MM.1S (cell line): ENCODE measurements around the gene ST3GAL4.

Experiments used
- DNase-seq: peaks from one replicate; pipeline ENCODE4 v3.0.0-alpha.2; 2015
- H2AFZ ChIP-seq: fragments of 300-600 bp; sonication (generic); 2 replicates; pipeline ENCODE4 v1.6.0; 2016; ENCODE audit warnings: antibody characterized with exemption, low read length
- H3F3A ChIP-seq: fragments of 300-600 bp; sonication (generic); 2 replicates; pipeline ENCODE4 v1.6.1; 2016; ENCODE audit warnings: mild to moderate bottlenecking, antibody characterized with exemption, low read length, moderate library complexity, mixed read lengths; ENCODE audit not compliant: insufficient read depth
- H3K27ac ChIP-seq: fragments of 300-600 bp; sonication (generic); 2 replicates; pipeline ENCODE4 v1.5.1; 2016; ENCODE audit warnings: mild to moderate bottlenecking, low read length
- H3K27me3 ChIP-seq: fragments of 300-600 bp; sonication (generic); replicated peaks from 2 replicates; pipeline ENCODE4 v1.6.0; 2016; ENCODE audit warnings: low read length; ENCODE audit not compliant: insufficient read depth
- H3K36me3 ChIP-seq: fragments of 300-600 bp; sonication (generic); replicated peaks from 2 replicates; pipeline ENCODE4 v1.6.1; 2016; ENCODE audit warnings: mild to moderate bottlenecking, low read length, mixed read lengths; ENCODE audit not compliant: insufficient read depth
- H3K4me1 ChIP-seq: fragments of 300-600 bp; sonication (generic); 2 replicates; pipeline ENCODE4 v1.6.1; 2016; ENCODE audit warnings: low read length, mixed read lengths
- H3K4me2 ChIP-seq: fragments of 300-600 bp; sonication (generic); 2 replicates; pipeline ENCODE4 v1.6.0; 2016; ENCODE audit warnings: low read depth, low read length
- H3K4me3 ChIP-seq: fragments of 300-600 bp; sonication (generic); 2 replicates; pipeline ENCODE4 v1.5.1; 2016; ENCODE audit warnings: low read length, mixed read lengths
- H3K79me2 ChIP-seq: fragments of 300-600 bp; sonication (generic); 2 replicates; pipeline ENCODE4 v1.6.1; 2016; ENCODE audit warnings: mixed run types, low read length, mixed read lengths
- H3K9ac ChIP-seq: fragments of 300-600 bp; sonication (generic); 2 replicates; pipeline ENCODE4 v1.6.1; 2016; ENCODE audit warnings: low read length, mixed read lengths
- H3K9me2 ChIP-seq: fragments of 300-600 bp; sonication (generic); replicated peaks from 2 replicates; pipeline ENCODE4 v1.6.1; 2016; ENCODE audit warnings: mild to moderate bottlenecking, low read length, mixed read lengths; ENCODE audit not compliant: insufficient read depth
- H3K9me3 ChIP-seq: fragments of 300-600 bp; sonication (generic); replicated peaks from 2 replicates; pipeline ENCODE4 v1.6.1; 2016; ENCODE audit warnings: mild to moderate bottlenecking, low read length, mixed read lengths; ENCODE audit not compliant: insufficient read depth
- H4K20me1 ChIP-seq: fragments of 300-600 bp; sonication (generic); 2 replicates; pipeline ENCODE4 v1.6.1; 2016; ENCODE audit warnings: mild to moderate bottlenecking, low read length, moderate library complexity, mixed read lengths; ENCODE audit not compliant: insufficient read depth
- EZH2 ChIP-seq: fragments of 300-600 bp; sonication (generic); optimal IDR thresholded peaks from 2 replicates; pipeline ENCODE3; 2017; ENCODE audit warnings: low read depth, mild to moderate bottlenecking, antibody characterized with exemption, low read length, mixed read lengths
- EZH2phosphoT487 ChIP-seq: fragments of 300-600 bp; sonication (generic); IDR thresholded peaks from 2 replicates; pipeline ENCODE4 v1.6.1; 2018; ENCODE audit warnings: antibody characterized with exemption, low read length
- TF ChIP-seq, protein P1 (sequence below): fragments of 300-600 bp; sonication (generic); IDR thresholded peaks from 2 replicates; pipeline ENCODE4 v1.5.1; 2016; ENCODE audit warnings: antibody characterized with exemption, low read length, mixed read lengths

The ST3GAL4 gene

DNA sequence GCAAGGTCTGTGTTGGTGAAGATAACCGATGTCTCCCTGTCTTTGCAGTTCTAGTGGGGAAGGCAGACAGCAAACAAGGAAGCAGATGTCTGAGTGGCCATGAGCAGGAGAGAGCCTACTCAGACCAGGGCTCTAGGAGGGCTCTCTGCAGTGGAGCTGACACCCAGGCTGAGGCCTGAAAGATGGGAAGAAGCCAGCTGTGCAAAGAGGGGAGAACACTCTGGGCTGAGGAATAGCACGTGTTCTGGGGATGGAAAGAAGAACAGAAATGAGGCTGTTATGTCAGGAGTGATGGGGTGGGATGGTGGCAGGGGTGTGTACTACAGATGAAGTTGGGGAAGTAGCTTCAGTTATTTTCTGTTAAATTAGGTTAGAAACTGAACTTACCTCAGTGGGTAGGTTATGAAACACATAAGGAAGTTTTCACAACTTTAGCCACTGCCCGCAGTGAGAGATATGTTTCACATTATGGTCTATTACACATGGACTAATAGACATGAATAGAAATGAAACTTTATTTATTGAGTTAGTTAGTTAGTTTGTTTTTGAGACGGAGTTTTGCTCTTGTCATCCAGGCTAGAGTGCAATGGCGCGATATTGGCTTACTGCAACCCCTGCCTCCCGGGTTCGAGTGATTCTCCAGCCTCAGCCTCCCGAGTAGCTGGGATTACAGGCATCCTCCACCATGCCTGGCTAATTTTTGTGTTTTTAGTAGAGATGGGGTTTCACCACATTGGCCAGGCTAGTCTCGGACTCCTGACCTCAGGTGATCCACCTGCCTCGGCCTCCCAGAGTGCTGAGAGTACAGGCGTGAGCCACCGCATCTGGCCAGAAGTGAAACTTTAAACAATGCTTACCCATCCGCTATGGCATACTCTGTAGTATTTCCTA is 43.8 kb upstream of the ST3GAL4 start:
- H4K20me1 ChIP-seq = no peaks in the 10 kb centered on the region
- peak overlapping the region; percentile 25 for H3K9ac ChIP-seq
- no peaks in the 10 kb centered on the region for H3K9me3 ChIP-seq
- H3K4me2 ChIP-seq = peak overlapping the region; percentile 43
- peaks cover 56% of the 10 kb centered on the region for H3F3A ChIP-seq
- H2AFZ ChIP-seq = no peak overlapping the region
- H3K36me3 ChIP-seq = 0 out of 2 replicates have a peak, but pooled peaks cover 6% of the 10 kb centered on the region
- H3K4me3 ChIP-seq = no peak overlapping the region; the same call in 1 of the 2 replicates
- peak; percentile 84 for DNase-seq
- TF ChIP-seq, protein P1, sequence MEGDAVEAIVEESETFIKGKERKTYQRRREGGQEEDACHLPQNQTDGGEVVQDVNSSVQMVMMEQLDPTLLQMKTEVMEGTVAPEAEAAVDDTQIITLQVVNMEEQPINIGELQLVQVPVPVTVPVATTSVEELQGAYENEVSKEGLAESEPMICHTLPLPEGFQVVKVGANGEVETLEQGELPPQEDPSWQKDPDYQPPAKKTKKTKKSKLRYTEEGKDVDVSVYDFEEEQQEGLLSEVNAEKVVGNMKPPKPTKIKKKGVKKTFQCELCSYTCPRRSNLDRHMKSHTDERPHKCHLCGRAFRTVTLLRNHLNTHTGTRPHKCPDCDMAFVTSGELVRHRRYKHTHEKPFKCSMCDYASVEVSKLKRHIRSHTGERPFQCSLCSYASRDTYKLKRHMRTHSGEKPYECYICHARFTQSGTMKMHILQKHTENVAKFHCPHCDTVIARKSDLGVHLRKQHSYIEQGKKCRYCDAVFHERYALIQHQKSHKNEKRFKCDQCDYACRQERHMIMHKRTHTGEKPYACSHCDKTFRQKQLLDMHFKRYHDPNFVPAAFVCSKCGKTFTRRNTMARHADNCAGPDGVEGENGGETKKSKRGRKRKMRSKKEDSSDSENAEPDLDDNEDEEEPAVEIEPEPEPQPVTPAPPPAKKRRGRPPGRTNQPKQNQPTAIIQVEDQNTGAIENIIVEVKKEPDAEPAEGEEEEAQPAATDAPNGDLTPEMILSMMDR = peak; percentile 18; the same call in 1 of the 2 replicates
- no peak for TF ChIP-seq EZH2
- peak overlapping the region; percentile 76 for H3K27ac ChIP-seq
- peaks cover 70% of the 10 kb centered on the region for H3K79me2 ChIP-seq
- H3K4me1 ChIP-seq = peaks cover 57% of the 10 kb centered on the region
- H3K9me2 ChIP-seq = no peaks in the 10 kb centered on the region
- H3K27me3 ChIP-seq = no peaks in the 10 kb centered on the region

DNA sequence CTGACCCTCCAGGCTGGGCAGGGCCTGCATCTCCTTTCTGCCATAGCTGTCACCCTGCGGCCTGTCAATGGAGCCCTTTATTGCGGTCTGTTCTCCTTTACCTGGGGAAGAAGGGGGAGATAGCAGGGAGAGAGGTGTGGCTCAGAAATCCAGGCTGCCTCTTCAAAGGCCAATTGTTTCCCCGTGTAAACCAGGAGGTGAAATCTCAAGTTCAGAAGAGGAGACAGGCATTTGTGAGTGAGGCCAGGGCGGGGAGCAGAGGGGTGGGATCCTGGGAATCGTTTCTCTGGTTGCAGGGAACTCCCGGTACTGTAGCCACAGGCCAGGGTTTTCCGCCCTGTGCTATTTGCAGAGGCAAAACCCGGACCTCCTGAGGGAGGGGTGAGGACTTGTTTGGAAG is 42.5 kb upstream of the ST3GAL4 start:
- H2AFZ ChIP-seq = no peak overlapping the region
- H3K9ac ChIP-seq = no peak overlapping the region
- DNase-seq = no peak
- peaks cover 58% of the 10 kb centered on the region for H3F3A ChIP-seq
- H3K27me3 ChIP-seq = no peaks in the 10 kb centered on the region
- no peaks in the 10 kb centered on the region for H3K9me3 ChIP-seq
- H3K27ac ChIP-seq = peak overlapping the region; percentile 14; the same call in 1 of the 2 replicates
- peaks cover 67% of the 10 kb centered on the region for H3K79me2 ChIP-seq
- no peaks in the 10 kb centered on the region for H3K9me2 ChIP-seq
- H3K4me1 ChIP-seq = peaks cover 60% of the 10 kb centered on the region
- TF ChIP-seq, protein P1 = no peak
- TF ChIP-seq EZH2phosphoT487 = no peak
- TF ChIP-seq EZH2 = no peak
- peak overlapping the region; percentile 27; the same call in 1 of the 2 replicates for H3K4me2 ChIP-seq
- H3K36me3 ChIP-seq = 0 out of 2 replicates have a peak, but pooled peaks cover 6% of the 10 kb centered on the region
- no peak overlapping the region for H3K4me3 ChIP-seq
- no peaks in the 10 kb centered on the region for H4K20me1 ChIP-seq

DNA sequence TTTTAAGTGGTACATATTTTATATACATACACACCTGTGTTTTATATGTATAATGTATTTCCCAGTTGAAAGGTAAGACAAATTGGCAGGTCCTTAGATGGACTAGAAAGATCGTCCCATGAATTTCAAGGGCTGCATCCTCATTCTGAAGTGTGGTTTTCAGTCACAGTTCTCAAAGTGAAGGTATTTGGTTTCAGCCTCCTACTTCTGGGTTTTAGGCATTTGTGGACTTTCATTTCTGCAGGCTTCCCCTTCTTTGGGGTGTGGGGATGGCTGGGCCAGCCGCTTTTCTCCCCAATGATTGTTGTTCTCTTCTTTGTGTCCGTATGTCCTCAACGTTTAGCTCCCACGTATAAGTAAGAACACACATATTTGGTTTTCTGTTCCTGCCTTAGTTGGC is 41.7 kb upstream of the ST3GAL4 start:
- H3K4me2 ChIP-seq = peak overlapping the region; percentile 17; the same call in 1 of the 2 replicates
- peaks cover 63% of the 10 kb centered on the region for H3F3A ChIP-seq
- TF ChIP-seq, protein P1 = no peak
- TF ChIP-seq EZH2phosphoT487 (no peak), EZH2 (no peak)
- H3K9ac ChIP-seq = no peak overlapping the region
- 0 out of 2 replicates have a peak, but pooled peaks cover 4% of the 10 kb centered on the region for H3K36me3 ChIP-seq
- no peaks in the 10 kb centered on the region for H3K9me2 ChIP-seq
- peaks cover 64% of the 10 kb centered on the region for H3K4me1 ChIP-seq
- H4K20me1 ChIP-seq = no peaks in the 10 kb centered on the region
- peak; percentile 27 for DNase-seq
- H3K4me3 ChIP-seq = no peak overlapping the region
- H3K9me3 ChIP-seq = no peaks in the 10 kb centered on the region
- peaks cover 68% of the 10 kb centered on the region for H3K79me2 ChIP-seq
- no peak overlapping the region for H2AFZ ChIP-seq
- H3K27me3 ChIP-seq = no peaks in the 10 kb centered on the region
- H3K27ac ChIP-seq = peak overlapping the region; percentile 14; the same call in 1 of the 2 replicates
